ENCODE data around the gene USE1.
"Not testable (repeated sequence)": the region's sequence is repeated elsewhere in the genome, so short reads cannot be mapped to it uniquely, and the experiment has no call there.

The USE1 gene

GRCh38 chr19:17183271-17183761 lies 31.8 kb upstream of the USE1 start:
- no peak overlapping the region for H3K9ac ChIP-seq (ENCODE audit: insufficient read length)
- no peaks in the 10 kb centered on the region for H3K9me3 ChIP-seq (ENCODE audit: low read depth, low read length)
- TF ChIP-seq FOXP2 (optimal IDR thresholded peaks at IDR 0.05; ENCODE audit: control extremely low read depth, extremely low read length, insufficient read depth), result no peak
- TF ChIP-seq EZH2 (IDR thresholded peaks at IDR 0.05), result no peak
- no peak for TF ChIP-seq POLR2AphosphoS5 (IDR thresholded peaks at IDR 0.05; ENCODE audit: borderline replicate concordance, low read depth, low read length)
- no peak for DNase-seq (ENCODE audit: low read depth, low spot score)
- no peak overlapping the region for H3K27ac ChIP-seq
- H3K4me3 ChIP-seq, result no peak overlapping the region
- no peaks in the 10 kb centered on the region; the same call in 1 of the 2 replicates for H3K36me3 ChIP-seq (ENCODE audit: insufficient read depth, low read length)

GRCh38 chr19:17183858-17184321 lies 31.3 kb upstream of the USE1 start:
- no peak overlapping the region for H3K4me3 ChIP-seq
- H3K27ac ChIP-seq, result no peak overlapping the region
- no peak for TF ChIP-seq POLR2AphosphoS5 (IDR thresholded peaks at IDR 0.05; ENCODE audit: borderline replicate concordance, low read depth, low read length)
- TF ChIP-seq EZH2 (IDR thresholded peaks at IDR 0.05), result no peak
- H3K9me3 ChIP-seq (ENCODE audit: low read depth, low read length), result no peaks in the 10 kb centered on the region
- H3K36me3 ChIP-seq (ENCODE audit: insufficient read depth, low read length), result no peaks in the 10 kb centered on the region; the same call in 1 of the 2 replicates
- DNase-seq (ENCODE audit: low read depth, low spot score), result no peak
- H3K9ac ChIP-seq (ENCODE audit: insufficient read length), result no peak overlapping the region

GRCh38 chr19:17184371-17184841 lies 30.8 kb upstream of the USE1 start:
- DNase-seq (ENCODE audit: low read depth, low spot score), result no peak
- Histone ChIP-seq H3K27ac (no peak overlapping the region), H3K9me3 (ENCODE audit: low read depth, low read length) (no peaks in the 10 kb centered on the region)

GRCh38 chr19:17185590-17185989 lies 29.6 kb upstream of the USE1 start:
- H3K4me3 ChIP-seq, result no peak overlapping the region
- H3K9me3 ChIP-seq (ENCODE audit: low read depth, low read length), result no peaks in the 10 kb centered on the region
- no peak overlapping the region for H3K27ac ChIP-seq
- H3K36me3 ChIP-seq (ENCODE audit: insufficient read depth, low read length), result no peaks in the 10 kb centered on the region; the same call in 1 of the 2 replicates
- no peak overlapping the region for H3K9ac ChIP-seq (ENCODE audit: insufficient read length)
- TF ChIP-seq POLR2AphosphoS5 (IDR thresholded peaks at IDR 0.05; ENCODE audit: borderline replicate concordance, low read depth, low read length) (no peak), EZH2 (IDR thresholded peaks at IDR 0.05) (no peak), FOXP2 (optimal IDR thresholded peaks at IDR 0.05; ENCODE audit: control extremely low read depth, extremely low read length, insufficient read depth) (no peak)
- DNase-seq (ENCODE audit: low read depth, low spot score), result no peak

More at GRCh38 chr19:17184371-17184841, 30.8 kb upstream of the USE1 start:
- Histone ChIP-seq H3K9ac (ENCODE audit: insufficient read length) (no peak overlapping the region), H3K36me3 (ENCODE audit: insufficient read depth, low read length) (no peaks in the 10 kb centered on the region; the same call in 1 of the 2 replicates), H3K4me3 (no peak overlapping the region)
- no peak for TF ChIP-seq FOXP2 (optimal IDR thresholded peaks at IDR 0.05; ENCODE audit: control extremely low read depth, extremely low read length, insufficient read depth)
- TF ChIP-seq EZH2 (IDR thresholded peaks at IDR 0.05), result no peak
- no peak for TF ChIP-seq POLR2AphosphoS5 (IDR thresholded peaks at IDR 0.05; ENCODE audit: borderline replicate concordance, low read depth, low read length)

GRCh38 chr19:17191736-17192135 lies 23.4 kb upstream of the USE1 start:
- H3K9ac ChIP-seq (ENCODE audit: insufficient read length); H3K27ac ChIP-seq; H3K9me3 ChIP-seq (ENCODE audit: low read depth, low read length); H3K36me3 ChIP-seq (ENCODE audit: insufficient read depth, low read length); H3K4me3 ChIP-seq; DNase-seq (ENCODE audit: low read depth, low spot score): not testable (repeated sequence)

GRCh38 chr19:17192751-17193150 lies 22.4 kb upstream of the USE1 start:
- Histone ChIP-seq H3K27ac (no peak overlapping the region), H3K36me3 (ENCODE audit: insufficient read depth, low read length) (peaks cover 5% of the 10 kb centered on the region; the same call in 1 of the 2 replicates), H3K9ac (ENCODE audit: insufficient read length) (no peak overlapping the region), H3K9me3 (ENCODE audit: low read depth, low read length) (no peaks in the 10 kb centered on the region), H3K4me3 (no peak overlapping the region)
- TF ChIP-seq FOXP2 (optimal IDR thresholded peaks at IDR 0.05; ENCODE audit: control extremely low read depth, extremely low read length, insufficient read depth) (no peak), EZH2 (IDR thresholded peaks at IDR 0.05) (no peak), POLR2AphosphoS5 (IDR thresholded peaks at IDR 0.05; ENCODE audit: borderline replicate concordance, low read depth, low read length) (no peak)
- DNase-seq (ENCODE audit: low read depth, low spot score), result no peak

GRCh38 chr19:17194608-17195007 lies 20.5 kb upstream of the USE1 start:
- Histone ChIP-seq H3K27ac (no peak overlapping the region), H3K4me3 (no peak overlapping the region), H3K9ac (ENCODE audit: insufficient read length) (no peak overlapping the region), H3K9me3 (ENCODE audit: low read depth, low read length) (no peaks in the 10 kb centered on the region), H3K36me3 (ENCODE audit: insufficient read depth, low read length) (peaks cover 5% of the 10 kb centered on the region; the same call in 1 of the 2 replicates)
- DNase-seq (ENCODE audit: low read depth, low spot score), result no peak
- TF ChIP-seq POLR2AphosphoS5 (IDR thresholded peaks at IDR 0.05; ENCODE audit: borderline replicate concordance, low read depth, low read length) (no peak), EZH2 (IDR thresholded peaks at IDR 0.05) (no peak), FOXP2 (optimal IDR thresholded peaks at IDR 0.05; ENCODE audit: control extremely low read depth, extremely low read length, insufficient read depth) (no peak)

GRCh38 chr19:17195106-17195505 lies 20.1 kb upstream of the USE1 start:
- Histone ChIP-seq H3K9me3 (ENCODE audit: low read depth, low read length) (no peaks in the 10 kb centered on the region), H3K36me3 (ENCODE audit: insufficient read depth, low read length) (peaks cover 5% of the 10 kb centered on the region; the same call in 1 of the 2 replicates), H3K9ac (ENCODE audit: insufficient read length) (no peak overlapping the region), H3K27ac (no peak overlapping the region), H3K4me3 (no peak overlapping the region)
- TF ChIP-seq POLR2AphosphoS5 (IDR thresholded peaks at IDR 0.05; ENCODE audit: borderline replicate concordance, low read depth, low read length), result no peak
- no peak for TF ChIP-seq FOXP2 (optimal IDR thresholded peaks at IDR 0.05; ENCODE audit: control extremely low read depth, extremely low read length, insufficient read depth)
- TF ChIP-seq EZH2 (IDR thresholded peaks at IDR 0.05), result no peak
- DNase-seq (ENCODE audit: low read depth, low spot score), result no peak

GRCh38 chr19:17196610-17197009 lies 18.5 kb upstream of the USE1 start:
- H3K9me3 ChIP-seq (ENCODE audit: low read depth, low read length), result no peaks in the 10 kb centered on the region
- no peak overlapping the region for H3K9ac ChIP-seq (ENCODE audit: insufficient read length)
- no peak overlapping the region for H3K27ac ChIP-seq
- no peaks in the 10 kb centered on the region; the same call in 1 of the 2 replicates for H3K36me3 ChIP-seq (ENCODE audit: insufficient read depth, low read length)
- TF ChIP-seq POLR2AphosphoS5 (IDR thresholded peaks at IDR 0.05; ENCODE audit: borderline replicate concordance, low read depth, low read length) (no peak), EZH2 (IDR thresholded peaks at IDR 0.05) (no peak), FOXP2 (optimal IDR thresholded peaks at IDR 0.05; ENCODE audit: control extremely low read depth, extremely low read length, insufficient read depth) (no peak)
- H3K4me3 ChIP-seq, result no peak overlapping the region
- DNase-seq (ENCODE audit: low read depth, low spot score), result no peak
